ENCODE results near the gene THAP6.
A peak's percentile ranks its signal among the peaks of the same experiment; 100 is the strongest.
"Not testable (repeated sequence)": the region's sequence is repeated elsewhere in the genome, so short reads cannot be mapped to it uniquely, and the experiment has no call there.

THAP6 gene

GRCh38 chr4:75525910-75526309 lies 11.6 kb downstream of the THAP6 start:
- no peak for DNase-seq

GRCh38 chr4:75527482-75527881 lies 13.2 kb downstream of the THAP6 start:
- no peak for DNase-seq

GRCh38 chr4:75530556-75531322 lies 16.5 kb downstream of the THAP6 start:
- no peak for DNase-seq

DNA sequence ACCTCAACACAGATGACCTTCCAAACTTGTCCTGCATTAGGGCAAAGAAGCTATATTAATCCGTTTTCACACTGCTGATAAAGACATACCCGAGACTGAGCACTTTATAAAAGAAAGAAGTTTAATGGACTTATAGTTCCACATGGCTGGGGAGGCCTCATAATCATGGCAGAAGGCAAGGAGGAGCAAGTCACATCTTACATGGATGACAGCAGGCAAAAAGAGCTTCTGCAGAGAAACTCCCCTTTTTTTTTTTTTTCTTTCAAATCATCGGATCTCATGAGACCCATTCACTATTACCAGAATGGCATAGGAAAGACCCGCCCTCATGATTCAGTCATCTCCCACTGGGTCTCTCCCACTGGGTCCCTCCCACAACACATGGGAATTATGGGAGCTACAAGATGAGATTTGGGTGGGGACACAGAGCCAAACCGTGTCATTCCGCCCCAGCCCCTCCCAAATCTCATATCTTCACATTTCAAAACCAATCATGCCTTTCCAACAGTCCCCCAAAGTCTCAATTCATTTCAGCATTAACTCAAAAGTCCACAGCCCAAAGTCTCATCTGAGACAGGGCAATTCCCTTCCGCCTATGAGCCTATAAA lies 17.4 kb downstream of the THAP6 start:
- not testable (repeated sequence) for DNase-seq

GRCh38 chr4:75533339-75533887 lies 19.1 kb downstream of the THAP6 start:
- not testable (repeated sequence) for DNase-seq

DNA sequence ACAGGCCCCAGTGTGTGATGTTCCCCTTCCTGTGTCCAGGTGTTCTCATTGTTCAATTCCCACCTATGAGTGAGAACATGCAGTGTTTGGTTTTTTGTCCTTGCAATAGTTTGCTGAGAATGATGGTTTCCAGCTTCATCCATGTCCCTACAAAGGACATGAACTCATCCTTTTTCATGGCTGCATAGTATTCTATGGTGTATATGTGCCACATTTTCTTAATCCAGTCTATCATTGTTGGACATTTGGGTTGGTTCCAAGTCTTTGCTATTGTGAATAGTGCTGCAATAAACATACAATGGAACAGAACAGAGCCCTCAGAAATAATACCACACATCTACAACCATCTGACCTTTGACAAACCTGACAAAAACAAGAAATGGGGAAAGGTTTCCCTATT lies 19.7 kb downstream of the THAP6 start:
- DNase-seq = not testable (repeated sequence)

- DNase-seq = not testable (repeated sequence)
These were observed 23.0 kb downstream of the THAP6 start for GRCh38 chr4:75537308-75537707.

GRCh38 chr4:75542824-75543223 lies 28.6 kb downstream of the THAP6 start:
- no peak for DNase-seq

GRCh38 chr4:75544220-75544619 lies 29.9 kb downstream of the THAP6 start:
- not testable (repeated sequence) for DNase-seq

- no peak for DNase-seq
These were observed 30.6 kb downstream of the THAP6 start for GRCh38 chr4:75544870-75545269.

DNA sequence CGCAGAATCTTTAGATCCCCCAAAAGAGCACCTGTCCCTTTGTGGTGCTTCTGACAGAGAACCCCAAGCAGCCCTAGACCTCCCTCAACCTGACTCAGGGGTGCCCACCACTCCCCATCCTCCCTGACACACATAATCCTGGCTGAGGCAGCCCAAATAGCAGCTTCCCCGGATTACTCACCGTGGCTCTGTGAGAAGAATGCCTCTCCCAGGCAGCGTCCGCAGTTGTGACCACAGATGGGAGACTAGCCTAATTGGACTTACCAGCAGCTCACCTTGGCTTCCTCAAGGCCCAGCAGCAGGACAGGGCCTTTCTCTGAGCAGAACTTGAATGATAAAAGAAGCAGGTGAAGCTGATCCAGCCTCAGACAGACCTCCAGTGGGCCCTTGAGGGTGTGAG lies 31.3 kb downstream of the THAP6 start:
- no peak for DNase-seq

GRCh38 chr4:75547647-75548387 lies 33.5 kb downstream of the THAP6 start:
- DNase-seq = no peak

DNA sequence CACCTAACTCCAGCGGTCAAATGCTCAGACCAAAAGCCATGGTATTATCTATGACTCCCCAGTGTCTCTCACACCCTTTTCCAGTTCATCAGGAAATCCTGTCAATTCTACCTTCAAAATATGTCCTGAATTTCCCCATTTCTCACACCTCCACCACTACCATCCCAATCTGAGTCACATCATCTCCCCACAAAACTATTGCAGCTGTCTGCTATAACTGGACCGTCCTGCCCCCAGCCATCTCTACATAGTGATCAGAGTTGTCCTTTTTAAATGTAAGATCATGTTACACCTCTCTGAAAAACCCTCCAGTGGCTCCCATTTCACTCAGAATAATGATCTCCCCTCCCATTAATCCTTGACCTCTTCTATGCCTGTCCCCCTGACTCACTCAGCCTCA lies 34.7 kb downstream of the THAP6 start:
- no peak for DNase-seq

- DNase-seq = no peak
These were observed 38.2 kb downstream of the THAP6 start for GRCh38 chr4:75552452-75552851.

DNA sequence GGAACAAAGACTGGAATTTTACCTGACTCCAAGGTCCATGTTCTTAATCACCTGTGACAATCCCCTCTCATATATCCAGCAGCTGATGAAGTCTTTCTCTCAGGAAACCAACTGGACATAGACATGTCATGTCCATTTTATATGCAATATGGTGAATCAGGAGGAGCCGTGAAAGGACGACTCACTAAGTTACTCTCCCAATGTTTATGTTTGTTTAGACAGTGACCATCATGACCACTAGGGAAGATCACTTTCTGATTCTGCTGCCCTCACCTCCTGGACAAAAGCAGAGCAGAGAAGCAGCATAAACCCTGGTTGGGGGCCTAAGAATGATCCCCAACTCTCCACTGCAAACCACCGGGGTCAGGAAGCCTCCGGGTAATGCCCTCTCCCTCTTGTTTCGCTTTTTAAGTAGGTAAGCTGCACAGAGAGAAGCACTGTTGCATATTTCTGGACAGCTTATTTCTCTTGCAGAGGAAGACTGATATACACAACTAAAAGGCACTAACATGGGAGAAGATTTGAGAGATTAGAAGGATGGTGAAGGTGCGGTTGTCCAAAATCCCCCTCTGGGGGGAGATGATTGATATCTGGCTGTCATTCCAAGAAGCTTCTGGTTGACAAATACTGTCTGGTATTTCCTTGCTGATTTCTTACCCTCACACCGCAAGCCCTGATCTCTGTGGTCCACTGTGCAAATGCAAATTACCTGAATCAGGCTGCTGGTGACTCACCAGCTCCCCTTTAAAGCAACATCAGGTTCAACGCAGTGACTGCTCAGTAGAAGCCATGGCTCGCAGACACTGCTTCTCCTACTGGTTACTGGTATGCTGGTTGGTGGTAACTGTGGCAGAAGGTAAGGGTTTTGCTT lies 41.3 kb downstream of the THAP6 start, which contains the start of gene ODAPH:
Gene ODAPH, plus strand, starts transcription at position 773 of the 871 bp plus-strand sequence. Its CDS starts 17 bp downstream, at position 790.
- peak; percentile 3 for DNase-seq

DNA sequence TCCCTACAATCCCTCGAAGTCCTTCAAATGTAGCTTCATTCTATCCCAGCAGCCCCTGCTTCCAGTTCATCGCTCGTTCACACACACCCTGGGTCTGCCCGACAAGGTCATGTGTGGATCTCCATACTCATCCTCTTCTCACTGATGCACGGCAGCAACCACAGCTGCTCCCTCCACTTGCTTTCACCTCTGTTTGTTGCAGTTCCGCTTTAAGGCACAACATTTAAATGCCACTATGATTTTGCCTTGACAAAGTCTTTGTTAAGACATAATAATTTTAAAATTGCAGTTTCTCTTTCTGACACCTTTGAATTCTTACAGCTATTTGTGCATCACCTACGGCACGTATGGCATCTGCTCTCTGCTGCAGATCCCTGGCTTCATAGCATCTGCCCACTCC lies 43.4 kb downstream of the THAP6 start:
- DNase-seq = no peak

DNA sequence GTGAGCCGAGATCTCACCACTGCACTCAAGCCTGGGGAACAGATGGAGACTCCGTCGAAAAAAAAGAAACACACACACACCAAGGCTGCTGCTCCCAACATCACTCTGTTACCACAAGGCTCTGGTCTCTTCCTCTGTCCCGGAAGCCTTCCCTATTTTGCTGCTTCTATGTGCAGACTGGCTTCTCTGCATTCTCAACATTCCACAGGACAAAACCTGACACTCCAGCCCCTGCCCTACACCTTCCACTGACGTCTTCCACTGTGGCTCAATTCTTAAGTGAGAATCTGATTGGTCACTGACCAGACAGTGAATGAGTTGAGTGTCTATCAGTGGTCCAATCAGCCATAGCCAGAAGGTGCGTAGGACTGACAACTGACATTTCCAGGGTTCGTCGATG lies 47.5 kb downstream of the THAP6 start:
- no peak for DNase-seq

GRCh38 chr4:75564023-75564422 lies 49.8 kb downstream of the THAP6 start:
- no peak for DNase-seq

DNA sequence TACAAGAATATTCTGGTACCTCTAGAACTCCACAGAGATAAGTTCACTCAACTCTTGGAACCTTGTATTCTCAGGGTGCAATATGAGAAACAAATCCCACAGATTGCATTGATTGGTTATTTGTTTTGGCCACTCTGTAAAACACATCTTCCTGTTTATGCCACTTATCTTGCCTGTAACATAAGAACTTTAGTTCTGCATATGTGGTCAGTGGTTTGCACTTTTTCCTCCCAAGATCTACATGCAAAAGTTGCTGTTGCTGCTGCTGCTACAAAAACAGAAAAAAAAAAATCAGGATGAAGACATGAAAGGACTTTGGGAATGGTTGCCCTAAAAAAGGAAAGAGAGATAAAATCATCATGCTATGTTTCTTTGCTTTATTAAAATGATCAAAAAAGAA lies 51.2 kb downstream of the THAP6 start:
- DNase-seq = no peak

DNA sequence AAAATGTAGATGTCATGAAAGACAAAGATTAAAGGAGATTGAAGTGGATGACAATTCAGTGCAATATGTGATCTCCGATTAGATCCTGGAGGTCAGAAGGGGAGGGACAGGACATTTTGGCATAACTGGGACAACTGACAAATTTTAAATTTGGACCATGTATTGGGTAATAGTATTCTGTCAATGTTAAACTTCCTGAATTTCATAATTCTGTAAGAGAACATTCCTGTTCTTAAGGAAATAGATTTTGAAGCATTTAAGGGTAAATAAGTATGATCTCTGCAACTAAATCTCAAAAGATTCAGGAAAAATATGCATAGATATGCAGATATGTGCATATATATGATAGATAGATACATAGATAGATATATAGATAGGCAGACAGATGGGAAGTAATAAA lies 52.6 kb downstream of the THAP6 start:
- no peak for DNase-seq

- DNase-seq = no peak
These were observed 53.5 kb downstream of the THAP6 start for GRCh38 chr4:75567725-75568124.
